ENCODE data around the gene RIMS4. TPM values are rescaled to one million over a fixed set of nuclear protein-coding genes. Genes with fewer than 3 reads are reported as not detected.

The RIMS4 gene
- total and polyA plus RNA-seq, 2 of the 13 experiments (the other 11 are each of a cell fraction or from before 2014, with no cell fraction given): 0.01 to 0.07 TPM

GRCh38 chr20:44776980-44777379 is 33.4 kb downstream of the RIMS4 start (continued):
- TF ChIP-seq ZNF775 (CRISPR knock-in tag; IDR thresholded peaks at IDR 0.05; ENCODE audit: borderline replicate concordance) (no peak), ZNF235 (CRISPR knock-in tag; IDR thresholded peaks at IDR 0.05; ENCODE audit: borderline replicate concordance) (no peak), SCMH1 (CRISPR knock-in tag; IDR thresholded peaks at IDR 0.05; ENCODE audit: borderline replicate concordance) (no peak)

- POLR2A ChIA-PET: no interaction called here
- Histone ChIP-seq H3K9ac (ENCODE audit: insufficient read depth, low read depth, low read length) (no peak overlapping the region), H3K27me3 (ENCODE audit: control insufficient read depth in 1 of 2, insufficient read depth in 2 of 2, low read length in 2 of 2) (peaks cover 2 to 20% of the 10 kb centered on the region in 2 experiments; a peak in 2 of 5 replicates), H3K36me3 (replicated peaks in 1 of 2; ENCODE audit: control insufficient read depth in 1 of 2, insufficient read depth in 2 of 2, low read length in 2 of 2) (no peaks in the 10 kb centered on the region), H3K4me2 (ENCODE audit: low read depth, low read length) (no peak overlapping the region), H3K4me1 (ENCODE audit: insufficient read depth, low read length) (no peaks in the 10 kb centered on the region), H2AFZ (ENCODE audit: low read length) (no peak overlapping the region), H3K9me3 (ENCODE audit: low read length) (no peaks in the 10 kb centered on the region), H3K79me2 (ENCODE audit: insufficient read depth, low read length) (no peaks in the 10 kb centered on the region), H3K27ac (ENCODE audit: extremely low read length, insufficient read depth, low read length) (no peak overlapping the region), H4K20me1 (ENCODE audit: insufficient read depth, low read length) (no peaks in the 10 kb centered on the region), H3K4me3 (replicated peaks in 1 of 3; ENCODE audit: insufficient read depth in 1 of 3, low read depth in 2 of 3, low read length in 3 of 3) (no peak overlapping the region)
- CTCF ChIA-PET (ENCODE audit: low intra/inter-chr PET ratio, low total read pairs): no interaction called here
- DNase-seq (ENCODE audit: low spot score) (no peak), FAIRE-seq (no peak), ATAC-seq (peak; percentile 26)
- WGBS (ENCODE audit: low lambda C conversion rate): 3% methylated on average over 10 of the region's 10 CpGs
- no TSS peak for BruUV-seq (replicated peaks)
- intact Hi-C loops (cut with micrococcal nuclease; ENCODE audit: unreplicated experiment): no loop called here
- in situ Hi-C loops (cut with HindIII; ENCODE audit: extremely low pct_ligation_motif_present, low pct_unique_long_range_greater_than_20kb): no loop called here
- TF ChIP-seq GTF3A (CRISPR knock-in tag; conservative IDR thresholded peaks at IDR 0.05): no peak
- TF ChIP-seq TIGD3 (CRISPR knock-in tag; IDR thresholded peaks at IDR 0.05; ENCODE audit: borderline replicate concordance): no peak
- no peak for TF ChIP-seq ZNF503 (CRISPR knock-in tag; IDR thresholded peaks at IDR 0.05)
- TF ChIP-seq MIXL1 (CRISPR knock-in tag; IDR thresholded peaks at IDR 0.05): no peak
- no peak for TF ChIP-seq ZBTB49 (CRISPR knock-in tag; IDR thresholded peaks at IDR 0.05; ENCODE audit: borderline replicate concordance)
- TF ChIP-seq RAD21 (CRISPR knock-in tag; IDR thresholded peaks at IDR 0.05): no peak
- TF ChIP-seq ZNF879 (CRISPR knock-in tag; IDR thresholded peaks at IDR 0.05): no peak
- TF ChIP-seq JUNB (CRISPR knock-in tag; IDR thresholded peaks at IDR 0.05; ENCODE audit: borderline replicate concordance): no peak
These were observed 37.1 kb downstream of the RIMS4 start for GRCh38 chr20:44773070-44773829.
